ENCODE measurements around the gene MFSD11. TPM values are rescaled to one million over a fixed set of nuclear protein-coding genes. Genes with fewer than 3 reads are reported as not detected.

MFSD11 gene
- total RNA-seq, 1 donor from 2014 or later: 24.1 TPM

DNA sequence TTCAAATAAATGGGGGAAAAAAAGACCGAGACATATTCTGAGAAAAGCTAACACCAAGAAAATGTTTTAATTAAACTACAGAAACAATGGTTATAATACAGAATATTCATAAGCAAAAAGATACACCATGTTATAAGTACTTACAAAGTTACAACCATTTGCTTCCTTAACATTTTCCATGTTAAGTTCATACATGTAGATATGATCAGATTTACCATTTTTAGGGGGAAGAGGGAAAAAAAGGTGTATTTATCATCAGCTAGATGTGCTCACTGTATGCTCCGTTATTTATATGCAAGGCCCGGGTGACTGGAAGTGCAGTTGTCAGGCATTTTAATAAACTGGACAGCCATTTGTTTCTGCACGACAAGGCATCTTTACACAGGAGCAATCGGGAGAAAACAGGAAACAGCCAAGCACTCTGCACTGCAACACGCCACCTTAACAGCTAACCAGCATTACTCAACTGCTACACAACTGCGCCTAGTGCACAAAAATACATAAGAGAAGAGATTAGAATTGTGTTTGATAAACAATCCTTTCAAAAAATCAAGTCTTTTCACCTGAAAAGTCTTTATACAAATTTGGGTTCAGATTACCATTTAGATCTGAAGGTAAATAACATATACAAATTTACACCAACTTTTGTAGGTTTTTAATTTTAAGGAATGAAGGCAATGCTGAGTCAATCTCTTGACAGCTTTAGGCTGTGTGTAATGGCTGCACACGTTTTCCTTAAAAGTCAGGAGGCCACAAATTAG is 3.7 kb upstream of the MFSD11 start:
- DNase-seq (ENCODE audit: extremely low spot score in 2 of 2): no peak
- Histone ChIP-seq H3K4me1 (peaks cover 64% of the 10 kb centered on the region), H3K27ac (peak overlapping the region; percentile 99), H3K4me3 (peak overlapping the region; percentile 98 to 100), H3K9me3 (no peaks in the 10 kb centered on the region), H3K36me3 (peaks cover 0 to 55% of the 10 kb centered on the region in 2 donors), H3K27me3 (no peaks in the 10 kb centered on the region)
- TF ChIP-seq POLR2A (IDR thresholded peaks at IDR 0.05): no peak
- TF ChIP-seq, protein P1, sequence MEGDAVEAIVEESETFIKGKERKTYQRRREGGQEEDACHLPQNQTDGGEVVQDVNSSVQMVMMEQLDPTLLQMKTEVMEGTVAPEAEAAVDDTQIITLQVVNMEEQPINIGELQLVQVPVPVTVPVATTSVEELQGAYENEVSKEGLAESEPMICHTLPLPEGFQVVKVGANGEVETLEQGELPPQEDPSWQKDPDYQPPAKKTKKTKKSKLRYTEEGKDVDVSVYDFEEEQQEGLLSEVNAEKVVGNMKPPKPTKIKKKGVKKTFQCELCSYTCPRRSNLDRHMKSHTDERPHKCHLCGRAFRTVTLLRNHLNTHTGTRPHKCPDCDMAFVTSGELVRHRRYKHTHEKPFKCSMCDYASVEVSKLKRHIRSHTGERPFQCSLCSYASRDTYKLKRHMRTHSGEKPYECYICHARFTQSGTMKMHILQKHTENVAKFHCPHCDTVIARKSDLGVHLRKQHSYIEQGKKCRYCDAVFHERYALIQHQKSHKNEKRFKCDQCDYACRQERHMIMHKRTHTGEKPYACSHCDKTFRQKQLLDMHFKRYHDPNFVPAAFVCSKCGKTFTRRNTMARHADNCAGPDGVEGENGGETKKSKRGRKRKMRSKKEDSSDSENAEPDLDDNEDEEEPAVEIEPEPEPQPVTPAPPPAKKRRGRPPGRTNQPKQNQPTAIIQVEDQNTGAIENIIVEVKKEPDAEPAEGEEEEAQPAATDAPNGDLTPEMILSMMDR (IDR thresholded peaks at IDR 0.05): no peak
- no peak for TF ChIP-seq POLR2AphosphoS5 (IDR thresholded peaks at IDR 0.05; ENCODE audit: insufficient read depth in 1 of 2, low read depth in 1 of 2)
- intact Hi-C loops (cut with DNase I): no loop called here

DNA sequence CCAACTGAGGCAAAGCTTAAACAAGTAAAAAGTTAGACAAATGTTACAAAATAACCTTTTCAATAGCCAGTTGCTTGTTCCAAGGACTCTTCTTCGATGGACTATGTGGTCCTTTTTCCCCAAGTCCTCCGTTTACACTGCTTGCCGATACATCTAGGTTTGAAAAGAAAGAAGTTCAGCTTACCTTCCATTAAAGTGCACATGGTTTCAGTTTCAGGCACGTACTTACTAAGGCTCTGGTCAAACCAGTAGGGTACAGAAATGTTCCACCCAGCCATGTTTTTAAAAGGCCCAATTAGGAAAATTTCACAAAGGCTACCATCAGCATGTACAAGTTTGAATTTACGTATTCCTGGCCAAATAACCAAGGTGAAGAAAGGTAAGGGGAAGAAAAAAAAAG is 2.9 kb upstream of the MFSD11 start:
- intact Hi-C loops (cut with DNase I): no loop called here
- Histone ChIP-seq H3K4me3 (peak overlapping the region; percentile 98 to 100), H3K9me3 (no peaks in the 10 kb centered on the region), H3K36me3 (peaks cover 0 to 50% of the 10 kb centered on the region in 2 donors), H3K27me3 (no peaks in the 10 kb centered on the region), H3K4me1 (peaks cover 67% of the 10 kb centered on the region), H3K27ac (peak overlapping the region; percentile 99)
- TF ChIP-seq POLR2AphosphoS5 (IDR thresholded peaks at IDR 0.05; ENCODE audit: insufficient read depth in 1 of 2, low read depth in 1 of 2): no peak
- TF ChIP-seq, protein P1 (IDR thresholded peaks at IDR 0.05): no peak
- no peak for TF ChIP-seq POLR2A (IDR thresholded peaks at IDR 0.05)
- no peak for DNase-seq (ENCODE audit: extremely low spot score in 2 of 2)

- no peak for TF ChIP-seq POLR2A (IDR thresholded peaks at IDR 0.05)
- TF ChIP-seq, protein P1 (IDR thresholded peaks at IDR 0.05): no peak
- TF ChIP-seq POLR2AphosphoS5 (IDR thresholded peaks at IDR 0.05; ENCODE audit: insufficient read depth in 1 of 2, low read depth in 1 of 2): peak in 1 of 2 donors; percentile 10
- H3K36me3 ChIP-seq: peaks cover 0 to 44% of the 10 kb centered on the region in 2 donors
These were observed 2.2 kb upstream of the MFSD11 start for GRCh38 chr17:76735586-76736348.

DNA sequence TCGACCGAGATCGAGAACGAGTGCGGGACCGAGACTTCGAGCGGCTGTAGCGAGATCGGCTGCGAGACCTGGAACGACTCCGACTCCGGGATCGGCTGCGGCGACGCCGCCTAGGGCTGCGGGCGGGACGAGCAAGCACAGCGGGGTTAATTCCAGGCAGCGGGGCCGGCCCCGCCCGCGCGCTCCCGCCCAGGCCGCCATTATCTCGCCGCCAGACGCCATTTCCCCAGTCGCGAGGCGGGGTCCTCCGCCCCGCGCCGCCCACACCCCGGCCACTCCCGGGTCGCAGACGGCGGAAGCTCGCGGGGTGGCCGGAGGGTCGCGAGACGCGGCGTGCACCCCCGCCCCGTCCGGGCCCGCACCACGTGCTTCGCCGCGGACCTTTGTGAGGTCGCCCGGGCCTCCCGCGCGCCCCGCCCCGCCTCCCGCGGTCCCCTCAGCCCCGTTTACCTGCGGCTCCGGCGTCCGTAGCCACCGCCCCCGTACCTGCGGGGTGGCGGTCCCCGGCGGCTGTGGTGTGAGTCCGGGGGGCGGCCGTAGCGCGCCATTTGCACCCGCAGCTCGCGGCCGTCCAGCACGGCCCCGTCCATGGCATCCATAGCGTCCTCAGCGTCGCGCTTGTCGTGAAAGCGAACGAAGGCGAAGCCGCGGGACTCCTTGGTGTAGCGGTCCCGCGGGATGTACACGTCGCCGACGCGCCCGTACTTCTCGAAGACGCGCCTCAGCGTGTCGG is 1.4 kb upstream of the MFSD11 start:
- TF ChIP-seq POLR2AphosphoS5 (IDR thresholded peaks at IDR 0.05; ENCODE audit: insufficient read depth in 1 of 2, low read depth in 1 of 2) (no peak), POLR2A (IDR thresholded peaks at IDR 0.05) (peak in 1 of 2 donors; percentile 64)
- no peak for DNase-seq (ENCODE audit: extremely low spot score in 2 of 2)
- H3K4me3 ChIP-seq: peak overlapping the region; percentile 98 to 100
- peaks cover 0 to 39% of the 10 kb centered on the region in 2 donors for H3K36me3 ChIP-seq
- H3K27ac ChIP-seq: peak overlapping the region; percentile 99
- H3K4me1 ChIP-seq: peaks cover 72% of the 10 kb centered on the region
- intact Hi-C loops (cut with DNase I): no loop called here
- no peaks in the 10 kb centered on the region for H3K27me3 ChIP-seq
- H3K9me3 ChIP-seq: no peaks in the 10 kb centered on the region

More at GRCh38 chr17:76735586-76736348, 2.2 kb upstream of the MFSD11 start:
- no peak for DNase-seq (ENCODE audit: extremely low spot score in 2 of 2)
- Histone ChIP-seq H3K27me3 (no peaks in the 10 kb centered on the region), H3K4me3 (peak overlapping the region; percentile 98 to 100), H3K27ac (peak overlapping the region; percentile 99), H3K4me1 (peaks cover 74% of the 10 kb centered on the region), H3K9me3 (no peaks in the 10 kb centered on the region)
- intact Hi-C loops (cut with DNase I): no loop called here

DNA sequence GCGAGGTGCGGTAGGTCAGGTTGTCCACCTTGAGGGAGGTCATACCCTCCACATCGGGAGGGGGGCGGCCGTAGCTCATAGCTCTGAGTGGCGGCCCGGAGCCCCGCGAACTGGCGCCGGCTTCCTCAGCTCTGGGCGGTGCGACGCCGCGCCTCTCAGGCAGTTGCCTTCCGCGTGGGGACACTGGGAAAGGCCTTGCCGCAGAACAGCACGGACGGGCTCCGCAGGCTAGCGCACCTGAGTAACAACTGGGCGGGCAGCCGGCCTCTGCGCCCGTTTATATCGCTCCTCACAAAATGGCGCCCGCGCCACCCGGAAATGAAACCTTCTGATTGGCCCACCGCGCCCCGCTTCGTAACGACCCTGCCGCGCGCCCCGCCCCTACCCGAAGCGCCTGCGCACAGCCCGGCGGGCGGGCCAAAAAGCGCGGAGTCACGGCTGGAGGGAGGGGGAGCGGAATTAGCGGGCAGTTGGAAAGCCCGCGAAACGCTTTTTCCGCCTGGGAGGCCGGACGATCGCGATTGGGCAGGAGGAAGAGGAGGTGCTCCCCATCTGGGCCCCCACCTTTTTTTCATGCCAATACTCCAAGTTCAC is 740 bp upstream of the MFSD11 start, which contains the start of gene SRSF2:
SRSF2 (minus strand) TSS at position 250 of the 594 bp plus-strand sequence; CDS start at position 79, 171 bp downstream.
- H3K27ac ChIP-seq: peak within 1 kb of the TSS; percentile 99
- H3K4me1 ChIP-seq: peaks cover 65% of the 10 kb centered on the region
- no peaks in the 10 kb centered on the region for H3K27me3 ChIP-seq
- H3K4me3 ChIP-seq: peak within 1 kb of the TSS; percentile 98 to 100
- peak; percentile 99 to 100 for DNase-seq (ENCODE audit: extremely low spot score in 2 of 2)
- peak; percentile 85 to 100 for TF ChIP-seq POLR2A (IDR thresholded peaks at IDR 0.05)
- TF ChIP-seq, protein P1 (IDR thresholded peaks at IDR 0.05): peak in 1 of 3 experiments; percentile 13
- peak; percentile 98 to 100 for TF ChIP-seq POLR2AphosphoS5 (IDR thresholded peaks at IDR 0.05; ENCODE audit: insufficient read depth in 1 of 2, low read depth in 1 of 2)
- H3K9me3 ChIP-seq: no peaks in the 10 kb centered on the region
- peaks cover 0 to 40% of the 10 kb centered on the region in 2 donors for H3K36me3 ChIP-seq
- intact Hi-C loops (cut with DNase I): no loop called here
